ENCODE measurements around the gene TACR2.

Gene TACR2

GRCh38 chr10:69406816-69407580, 9.7 kb downstream of the TACR2 start:
- Histone ChIP-seq H3K27ac (peak overlapping the region in 10 of 21 experiments; percentile 6 to 74 (median 50)), H3K4me3 (no peak overlapping the region)

- H3K4me3 ChIP-seq: no peak overlapping the region
- peak overlapping the region in 10 of 21 experiments; percentile 12 to 74 (median 50) for H3K27ac ChIP-seq
Measured at GRCh38 chr10:69406302-69406811, 10.4 kb downstream of the TACR2 start.

DNA sequence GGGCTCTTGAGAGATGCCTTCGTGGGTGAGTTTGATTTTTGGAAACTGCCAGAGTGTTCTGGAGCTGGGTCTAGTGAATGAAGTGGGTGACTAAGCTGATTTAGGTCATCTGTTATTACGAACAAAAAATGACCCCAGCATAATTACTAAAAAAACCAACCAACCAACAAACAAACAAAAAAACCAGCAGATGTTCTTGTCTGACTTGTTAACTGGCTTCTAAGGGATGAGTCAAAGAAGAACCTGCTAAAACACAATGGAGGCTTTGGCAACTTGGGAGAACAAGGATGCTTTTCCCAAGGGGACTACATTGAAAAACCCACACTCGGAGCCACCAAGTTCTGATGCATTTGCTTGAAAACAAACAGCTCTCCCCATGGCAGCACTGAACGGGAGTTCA, 11.5 kb downstream of the TACR2 start:
- Histone ChIP-seq H3K4me3 (no peak overlapping the region), H3K27ac (peak overlapping the region in 6 of 21 experiments; percentile 29 to 74 (median 57))

DNA sequence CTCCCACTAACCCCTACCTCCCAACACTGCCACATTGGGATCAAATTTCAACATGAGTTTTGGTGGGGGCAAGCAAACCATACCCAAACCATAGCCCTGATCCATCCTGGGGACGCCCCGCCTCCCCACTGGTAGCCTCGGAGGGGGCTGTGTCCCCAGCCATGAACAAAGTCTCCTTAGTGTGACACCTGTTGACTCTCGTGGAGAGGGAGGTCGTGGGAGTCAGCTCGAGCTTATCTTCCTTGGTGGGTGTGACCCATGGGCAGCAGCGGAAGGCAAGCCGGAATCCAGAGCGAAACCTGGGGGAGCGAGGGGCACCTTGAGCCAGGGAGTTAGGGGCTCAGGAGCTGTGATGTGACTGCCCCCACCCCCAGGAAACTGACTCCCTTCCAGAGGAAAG, 11.9 kb downstream of the TACR2 start:
- Histone ChIP-seq H3K4me3 (no peak overlapping the region), H3K27ac (peak overlapping the region in 6 of 21 experiments; percentile 17 to 74 (median 46))

DNA sequence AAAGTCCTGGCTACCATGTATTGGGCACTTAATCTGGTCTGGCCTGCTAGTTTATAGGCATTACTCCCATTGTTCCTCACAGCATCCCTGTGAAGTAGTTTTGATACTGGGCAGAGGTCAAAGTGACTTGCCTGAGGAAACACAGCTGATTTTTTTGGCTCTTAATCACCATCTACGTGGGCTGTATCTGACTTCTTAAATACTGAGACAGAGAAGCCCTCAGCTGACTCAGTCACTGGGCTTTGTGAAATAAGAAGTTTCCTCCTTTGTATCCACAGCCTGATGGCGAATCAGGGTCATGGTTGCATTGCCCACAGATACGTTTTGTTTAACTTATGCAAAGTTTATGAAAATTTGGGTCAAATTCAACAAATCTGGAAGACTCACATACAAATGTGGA, 13.2 kb downstream of the TACR2 start:
- Histone ChIP-seq H3K27ac (no peak overlapping the region), H3K4me3 (no peak overlapping the region)

GRCh38 chr10:69403066-69403465, 13.7 kb downstream of the TACR2 start:
- peak overlapping the region in 1 of 21 experiments; percentile 4 for H3K27ac ChIP-seq
- H3K4me3 ChIP-seq: no peak overlapping the region

DNA sequence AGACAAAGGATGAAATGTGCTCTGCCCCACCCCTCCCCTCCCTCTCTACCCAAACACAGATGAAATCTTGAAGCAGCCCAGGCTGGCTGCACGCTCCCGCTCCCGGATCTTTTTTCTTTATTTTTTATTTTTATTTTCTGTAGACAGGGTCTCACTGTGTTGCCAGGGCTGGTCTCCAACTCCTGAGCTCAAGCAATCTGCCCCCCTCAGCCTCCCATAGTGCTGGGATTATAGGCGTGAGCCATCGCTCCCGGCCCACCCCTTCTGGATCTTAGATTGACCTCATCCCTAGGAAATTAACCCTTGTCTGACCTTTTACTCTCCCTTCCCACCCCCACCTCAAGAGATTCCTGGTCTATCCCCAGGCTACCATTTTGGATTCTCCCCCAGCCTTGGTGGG, 14.3 kb downstream of the TACR2 start:
- Histone ChIP-seq H3K27ac (no peak overlapping the region), H3K4me3 (no peak overlapping the region)

- H3K27ac ChIP-seq: no peak overlapping the region
- H3K4me3 ChIP-seq: no peak overlapping the region
Measured at GRCh38 chr10:69401416-69401815, 15.3 kb downstream of the TACR2 start.

DNA sequence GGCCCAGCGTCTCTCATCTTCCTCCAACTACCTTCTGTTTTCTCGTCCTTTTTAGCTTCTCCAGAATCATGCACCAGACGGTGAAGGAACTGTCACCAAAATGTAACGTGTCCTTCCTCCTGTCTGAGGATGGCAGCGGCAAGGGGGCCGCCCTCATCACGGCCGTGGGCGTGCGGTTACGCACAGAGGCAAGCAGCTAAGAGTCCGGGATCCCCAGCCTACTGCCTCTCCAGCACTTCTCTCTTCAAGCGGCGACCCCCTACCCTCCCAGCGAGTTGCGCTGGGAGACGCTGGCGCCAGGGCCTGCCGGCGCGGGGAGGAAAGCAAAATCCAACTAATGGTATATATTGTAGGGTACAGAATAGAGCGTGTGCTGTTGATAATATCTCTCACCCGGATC, 15.8 kb downstream of the TACR2 start:
- Histone ChIP-seq H3K27ac (no peak overlapping the region), H3K4me3 (no peak overlapping the region)

- Histone ChIP-seq H3K27ac (no peak overlapping the region), H3K4me3 (no peak overlapping the region)
Measured at GRCh38 chr10:69398466-69398865, 18.3 kb downstream of the TACR2 start.

GRCh38 chr10:69397972-69398371, 18.7 kb downstream of the TACR2 start:
- Histone ChIP-seq H3K27ac (no peak overlapping the region), H3K4me3 (no peak overlapping the region)

GRCh38 chr10:69394020-69394419, 22.7 kb downstream of the TACR2 start:
- H3K4me3 ChIP-seq: no peak overlapping the region
- H3K27ac ChIP-seq: no peak overlapping the region

GRCh38 chr10:69392481-69393000, 24.2 kb downstream of the TACR2 start:
- H3K27ac ChIP-seq: peak overlapping the region in 4 of 21 experiments; percentile 5 to 41 (median 36)

DNA sequence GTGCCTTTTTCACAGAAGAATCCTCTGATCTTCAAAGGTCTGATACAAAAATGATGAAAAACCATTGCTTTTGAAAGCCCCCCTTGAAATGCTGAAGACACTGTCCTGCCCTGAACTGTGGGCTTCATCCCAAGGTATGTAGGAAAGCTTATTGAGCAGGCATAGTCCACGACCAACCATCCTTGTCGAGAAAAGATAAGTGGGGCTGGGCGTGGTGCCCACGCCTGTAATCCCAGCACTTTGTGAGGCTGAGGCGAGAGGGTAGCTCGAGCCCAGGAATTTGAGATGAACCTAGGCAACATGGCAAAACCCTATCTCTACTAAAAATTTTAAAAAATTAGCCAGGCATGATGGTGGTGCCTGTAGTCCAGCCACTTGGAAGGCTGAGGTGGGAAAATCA, 25.6 kb downstream of the TACR2 start:
- Histone ChIP-seq H3K4me3 (no peak overlapping the region), H3K27ac (peak overlapping the region in 4 of 21 experiments; percentile 0 to 32 (median 15))

More at GRCh38 chr10:69392481-69393000, 24.2 kb downstream of the TACR2 start:
- H3K4me3 ChIP-seq: no peak overlapping the region

- H3K4me3 ChIP-seq: no peak overlapping the region
- H3K27ac ChIP-seq: peak overlapping the region in 10 of 21 experiments; percentile 3 to 54 (median 23)
Measured at GRCh38 chr10:69389827-69390490, 26.8 kb downstream of the TACR2 start.

GRCh38 chr10:69388488-69388887, 28.2 kb downstream of the TACR2 start:
- H3K4me3 ChIP-seq: no peak overlapping the region
- H3K27ac ChIP-seq: no peak overlapping the region

DNA sequence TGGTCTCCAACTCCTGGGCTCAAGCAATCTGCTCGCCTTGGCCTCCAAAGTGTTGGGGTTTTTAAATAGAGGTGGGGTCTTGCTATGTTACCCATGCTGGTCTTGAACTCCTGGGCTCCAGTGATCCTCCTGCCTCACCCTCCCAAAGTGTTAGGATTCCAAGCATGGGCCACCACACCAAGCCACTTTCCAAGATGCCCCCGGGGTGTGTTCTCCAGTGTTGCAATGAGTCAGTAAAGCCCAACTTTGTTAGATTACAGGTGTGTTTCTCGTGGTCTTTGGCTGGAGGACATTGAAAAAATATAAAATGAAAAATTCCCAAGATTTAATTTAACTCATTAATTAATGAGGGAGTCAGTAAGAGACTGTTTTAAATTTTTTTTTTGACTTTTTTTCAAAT, 29.2 kb downstream of the TACR2 start:
- H3K27ac ChIP-seq: peak overlapping the region in 6 of 21 experiments; percentile 14 to 80 (median 37)
- no peak overlapping the region for H3K4me3 ChIP-seq

DNA sequence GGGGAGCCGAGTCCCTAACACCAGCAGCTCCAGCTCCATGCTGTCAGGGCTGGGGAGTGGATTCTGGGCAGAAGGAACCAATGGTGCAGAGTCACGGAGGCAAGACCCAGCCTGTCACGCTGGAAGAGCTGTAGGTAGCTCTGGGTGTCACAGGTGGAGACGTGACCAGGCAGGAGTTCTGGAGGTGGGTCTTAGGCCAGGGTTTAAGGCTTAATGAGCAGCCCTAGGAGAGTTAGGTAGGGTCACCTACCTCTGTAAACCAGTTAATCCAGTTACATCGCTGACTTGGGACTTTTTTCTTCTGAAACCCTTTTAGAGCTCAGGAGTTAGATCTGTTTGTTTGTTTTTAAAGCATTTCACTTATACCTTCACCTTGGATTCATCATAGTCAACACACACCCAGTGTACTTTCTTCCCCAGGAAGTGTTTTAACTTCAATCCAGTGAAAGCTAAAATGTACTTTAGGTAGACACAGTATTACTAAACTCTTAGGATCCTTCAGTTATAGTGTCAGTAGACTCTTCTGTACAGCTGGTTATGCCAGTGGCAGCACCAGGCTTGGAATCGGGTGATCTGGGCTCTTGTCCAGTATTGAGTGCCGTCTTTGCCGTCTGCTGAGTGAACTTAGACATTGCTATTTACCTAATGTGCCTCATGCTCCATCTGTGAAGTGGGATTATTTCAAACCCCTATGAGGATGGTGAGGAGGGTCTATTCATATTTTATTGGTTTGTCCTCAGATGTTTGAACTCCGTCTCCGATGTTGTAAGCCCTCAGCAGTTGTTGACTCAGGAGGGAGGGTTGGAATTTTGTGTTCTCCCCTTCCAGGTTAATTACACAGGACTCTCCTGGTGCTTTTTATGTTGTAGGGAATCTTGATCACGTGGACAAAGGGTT, 31.0 kb downstream of the TACR2 start:
- Histone ChIP-seq H3K4me3 (no peak overlapping the region), H3K27ac (peak overlapping the region in 20 of 21 experiments; percentile 4 to 85 (median 68))

- H3K27ac ChIP-seq: peak overlapping the region in 14 of 21 experiments; percentile 4 to 80 (median 67)
Measured at GRCh38 chr10:69384320-69384719, 32.4 kb downstream of the TACR2 start.

GRCh38 chr10:69383558-69383957, 33.2 kb downstream of the TACR2 start:
- Histone ChIP-seq H3K4me3 (no peak overlapping the region), H3K27ac (peak overlapping the region in 14 of 21 experiments; percentile 6 to 78 (median 50))

More at GRCh38 chr10:69384320-69384719, 32.4 kb downstream of the TACR2 start:
- no peak overlapping the region for H3K4me3 ChIP-seq

Measured in skin epidermis (tissue), 12 donors.